SK-N-SH (cell line): ENCODE measurements around the gene SRD5A3.

Source experiments
- CHD2 ChIP-seq: fragments of 150-350 bp; IDR thresholded peaks from 2 replicates; pipeline ENCODE4 v1.6.1; 2018; ENCODE audit warnings: low read length; ENCODE audit not compliant: partially characterized antibody
- JUND ChIP-seq: IDR thresholded peaks from 2 replicates; pipeline ENCODE4 v1.4.0; 2012
- POLR2AphosphoS5 ChIP-seq: IDR thresholded peaks from 2 replicates; pipeline ENCODE4 v1.6.1; 2012; ENCODE audit warnings: low read depth, low read length
- RAD21 ChIP-seq: IDR thresholded peaks from 2 replicates; pipeline ENCODE4 v1.6.1; 2012; ENCODE audit warnings: mild to moderate bottlenecking, low read length
- TAF1 ChIP-seq: IDR thresholded peaks from 2 replicates; pipeline ENCODE4 v1.6.1; 2012; ENCODE audit warnings: low read depth, mild to moderate bottlenecking, low read length, moderate library complexity, borderline replicate concordance
- TF ChIP-seq, protein P1 (sequence below): fragments of 200-600 bp; sonication (generic); IDR thresholded peaks from 2 replicates; pipeline ENCODE4 v1.6.1; 2017; ENCODE audit warnings: antibody characterized with exemption, mild to moderate bottlenecking, moderate library complexity
- TF ChIP-seq, protein P2 (sequence below): IDR thresholded peaks from 2 replicates; pipeline ENCODE4 v1.6.1; 2012; ENCODE audit warnings: mild to moderate bottlenecking, low read depth, low read length, moderate library complexity

DNA sequence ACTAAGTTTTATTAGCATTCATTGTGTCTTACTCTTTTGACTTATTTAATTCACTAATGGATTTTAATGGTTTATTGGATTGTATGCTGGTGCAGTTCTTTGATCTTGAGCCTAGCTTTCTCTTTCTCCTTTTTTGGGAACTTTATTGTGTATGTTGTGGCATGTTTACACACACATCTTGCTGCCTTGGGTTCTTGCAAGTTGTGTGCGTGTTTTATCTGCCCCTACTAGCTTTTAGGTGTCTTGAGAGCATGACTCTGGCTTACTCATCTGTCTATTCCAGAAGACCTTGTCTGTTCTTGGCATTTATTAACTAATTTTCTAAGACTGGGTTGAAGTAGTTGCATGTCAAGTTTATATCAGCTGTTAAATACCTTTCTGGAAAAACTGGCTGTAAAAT lies 52.4 kb downstream of the SRD5A3 start:
- no peak for TF ChIP-seq TAF1
- no peak for TF ChIP-seq POLR2AphosphoS5
- TF ChIP-seq, protein P1, sequence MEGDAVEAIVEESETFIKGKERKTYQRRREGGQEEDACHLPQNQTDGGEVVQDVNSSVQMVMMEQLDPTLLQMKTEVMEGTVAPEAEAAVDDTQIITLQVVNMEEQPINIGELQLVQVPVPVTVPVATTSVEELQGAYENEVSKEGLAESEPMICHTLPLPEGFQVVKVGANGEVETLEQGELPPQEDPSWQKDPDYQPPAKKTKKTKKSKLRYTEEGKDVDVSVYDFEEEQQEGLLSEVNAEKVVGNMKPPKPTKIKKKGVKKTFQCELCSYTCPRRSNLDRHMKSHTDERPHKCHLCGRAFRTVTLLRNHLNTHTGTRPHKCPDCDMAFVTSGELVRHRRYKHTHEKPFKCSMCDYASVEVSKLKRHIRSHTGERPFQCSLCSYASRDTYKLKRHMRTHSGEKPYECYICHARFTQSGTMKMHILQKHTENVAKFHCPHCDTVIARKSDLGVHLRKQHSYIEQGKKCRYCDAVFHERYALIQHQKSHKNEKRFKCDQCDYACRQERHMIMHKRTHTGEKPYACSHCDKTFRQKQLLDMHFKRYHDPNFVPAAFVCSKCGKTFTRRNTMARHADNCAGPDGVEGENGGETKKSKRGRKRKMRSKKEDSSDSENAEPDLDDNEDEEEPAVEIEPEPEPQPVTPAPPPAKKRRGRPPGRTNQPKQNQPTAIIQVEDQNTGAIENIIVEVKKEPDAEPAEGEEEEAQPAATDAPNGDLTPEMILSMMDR: no peak
- no peak for TF ChIP-seq CHD2
- no peak for TF ChIP-seq RAD21
- TF ChIP-seq JUND: no peak
- TF ChIP-seq, protein P2, sequence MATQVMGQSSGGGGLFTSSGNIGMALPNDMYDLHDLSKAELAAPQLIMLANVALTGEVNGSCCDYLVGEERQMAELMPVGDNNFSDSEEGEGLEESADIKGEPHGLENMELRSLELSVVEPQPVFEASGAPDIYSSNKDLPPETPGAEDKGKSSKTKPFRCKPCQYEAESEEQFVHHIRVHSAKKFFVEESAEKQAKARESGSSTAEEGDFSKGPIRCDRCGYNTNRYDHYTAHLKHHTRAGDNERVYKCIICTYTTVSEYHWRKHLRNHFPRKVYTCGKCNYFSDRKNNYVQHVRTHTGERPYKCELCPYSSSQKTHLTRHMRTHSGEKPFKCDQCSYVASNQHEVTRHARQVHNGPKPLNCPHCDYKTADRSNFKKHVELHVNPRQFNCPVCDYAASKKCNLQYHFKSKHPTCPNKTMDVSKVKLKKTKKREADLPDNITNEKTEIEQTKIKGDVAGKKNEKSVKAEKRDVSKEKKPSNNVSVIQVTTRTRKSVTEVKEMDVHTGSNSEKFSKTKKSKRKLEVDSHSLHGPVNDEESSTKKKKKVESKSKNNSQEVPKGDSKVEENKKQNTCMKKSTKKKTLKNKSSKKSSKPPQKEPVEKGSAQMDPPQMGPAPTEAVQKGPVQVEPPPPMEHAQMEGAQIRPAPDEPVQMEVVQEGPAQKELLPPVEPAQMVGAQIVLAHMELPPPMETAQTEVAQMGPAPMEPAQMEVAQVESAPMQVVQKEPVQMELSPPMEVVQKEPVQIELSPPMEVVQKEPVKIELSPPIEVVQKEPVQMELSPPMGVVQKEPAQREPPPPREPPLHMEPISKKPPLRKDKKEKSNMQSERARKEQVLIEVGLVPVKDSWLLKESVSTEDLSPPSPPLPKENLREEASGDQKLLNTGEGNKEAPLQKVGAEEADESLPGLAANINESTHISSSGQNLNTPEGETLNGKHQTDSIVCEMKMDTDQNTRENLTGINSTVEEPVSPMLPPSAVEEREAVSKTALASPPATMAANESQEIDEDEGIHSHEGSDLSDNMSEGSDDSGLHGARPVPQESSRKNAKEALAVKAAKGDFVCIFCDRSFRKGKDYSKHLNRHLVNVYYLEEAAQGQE: no peak
